ENCODE measurements around the gene CD163L1. TPM values are rescaled to one million over a fixed set of nuclear protein-coding genes. Genes with fewer than 3 reads are reported as not detected.

CD163L1 gene
- total and polyA plus RNA-seq, 9 of the 15 experiments (the other 6 are each of a cell fraction or from before 2014, with no cell fraction given), result 0.54 to 9.2 (median 2.0) TPM

GRCh38 chr12:7352661-7353060 lies 91.3 kb downstream of the CD163L1 start (continued):
- TF ChIP-seq ZNF584 (CRISPR knock-in tag; IDR thresholded peaks at IDR 0.05; ENCODE audit: low read depth), result no peak
- no peak for TF ChIP-seq TGIF2 (CRISPR knock-in tag; IDR thresholded peaks at IDR 0.05)
- TF ChIP-seq CBFA2T3 (IDR thresholded peaks at IDR 0.05), result peak; percentile 87
- TF ChIP-seq ZNF354B (CRISPR knock-in tag; IDR thresholded peaks at IDR 0.05), result no peak
- TF ChIP-seq ZNF444 (CRISPR knock-in tag; IDR thresholded peaks at IDR 0.05), result no peak
- no peak for TF ChIP-seq MAFK (IDR thresholded peaks at IDR 0.05; ENCODE audit: low read length)
- TF ChIP-seq ZNF124 (CRISPR knock-in tag; IDR thresholded peaks at IDR 0.05), result no peak
- peak; percentile 77 for TF ChIP-seq HES1 (IDR thresholded peaks at IDR 0.05; ENCODE audit: low read depth)
- peak; percentile 50; the same call in 1 of the 2 replicates for TF ChIP-seq PHB2 (IDR thresholded peaks at IDR 0.05; ENCODE audit: low read depth)

GRCh38 chr12:7351177-7351576 lies 92.8 kb downstream of the CD163L1 start:
- FAIRE-seq, result no peak
- CTCF ChIA-PET (ENCODE audit: low intra/inter-chr PET ratio), result no interaction called here
- H3K9ac ChIP-seq (ENCODE audit: insufficient read depth in 1 of 2, low read depth in 2 of 2, low read length in 2 of 2), result no peak overlapping the region
- 17% methylated on average over 2 of the region's 2 CpGs for whole genome bisulfite sequencing (ENCODE audit: insufficient coverage, low coverage, missing lambda C conversion rate)
- no peaks in the 10 kb centered on the region for H3K9me3 ChIP-seq (replicated peaks; ENCODE audit: control insufficient read depth, insufficient read depth, low read depth, low read length)
- no peaks in the 10 kb centered on the region for H3K27me3 ChIP-seq (ENCODE audit: control insufficient read depth in 2 of 2, insufficient read depth in 2 of 2, low read length in 2 of 2)
- ATAC-seq, result no peak
- H3K4me3 ChIP-seq, result no peak overlapping the region
- H3K36me3 ChIP-seq (ENCODE audit: control insufficient read depth, insufficient read depth, low read length), result no peaks in the 10 kb centered on the region
- H3K4me1 ChIP-seq (replicated peaks in 1 of 2; ENCODE audit: control insufficient read depth in 2 of 2, insufficient read depth in 2 of 2, low read length in 2 of 2), result peaks cover 0 to 6% of the 10 kb centered on the region in 2 experiments; a peak in 2 of 5 replicates
- H3K4me2 ChIP-seq (ENCODE audit: insufficient read depth, low read length), result no peak overlapping the region
- no peaks in the 10 kb centered on the region for H3K79me2 ChIP-seq (ENCODE audit: control insufficient read depth, insufficient read depth, low read length)
- H4K20me1 ChIP-seq (replicated peaks; ENCODE audit: control insufficient read depth, insufficient read depth, low read length), result no peaks in the 10 kb centered on the region
- intact Hi-C loops (cut with micrococcal nuclease), result no loop called here
- H2AFZ ChIP-seq (ENCODE audit: low read depth, low read length), result no peak overlapping the region
- DNase-seq (ENCODE audit: extremely low read depth in 1 of 4, low spot score in 3 of 4), result no peak
- BruUV-seq (replicated peaks), result no TSS peak
- in situ Hi-C loops (cut with MboI), result no loop called here
- H3K9me1 ChIP-seq (ENCODE audit: control insufficient read depth, insufficient read depth, low read length), result no peaks in the 10 kb centered on the region
- POLR2A ChIA-PET, result no interaction called here
- H3K27ac ChIP-seq (ENCODE audit: extremely low read depth, low read depth, low read length), result no peak overlapping the region
- TF ChIP-seq, protein P1, sequence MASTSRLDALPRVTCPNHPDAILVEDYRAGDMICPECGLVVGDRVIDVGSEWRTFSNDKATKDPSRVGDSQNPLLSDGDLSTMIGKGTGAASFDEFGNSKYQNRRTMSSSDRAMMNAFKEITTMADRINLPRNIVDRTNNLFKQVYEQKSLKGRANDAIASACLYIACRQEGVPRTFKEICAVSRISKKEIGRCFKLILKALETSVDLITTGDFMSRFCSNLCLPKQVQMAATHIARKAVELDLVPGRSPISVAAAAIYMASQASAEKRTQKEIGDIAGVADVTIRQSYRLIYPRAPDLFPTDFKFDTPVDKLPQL (IDR thresholded peaks at IDR 0.05; ENCODE audit: extremely low read depth, insufficient read length), result no peak
- TF ChIP-seq MCM5 (IDR thresholded peaks at IDR 0.05; ENCODE audit: low read depth), result no peak
- no peak for TF ChIP-seq SP1 (CRISPR knock-in tag; IDR thresholded peaks at IDR 0.05)
- TF ChIP-seq ZNF766 (CRISPR knock-in tag; conservative IDR thresholded peaks at IDR 0.05), result no peak
- TF ChIP-seq DIDO1 (tag; IDR thresholded peaks at IDR 0.05; ENCODE audit: low read depth), result no peak
- no peak for TF ChIP-seq ZNF57 (CRISPR knock-in tag; IDR thresholded peaks at IDR 0.05)

All from K562 (cell line).